Endodermal cell (in vitro differentiated cells): ENCODE data around the gene MGME1. TPM values are rescaled to one million over a fixed set of nuclear protein-coding genes. Genes with fewer than 3 reads are reported as not detected.

Source experiments
- DNase-seq: peaks from one replicate; pipeline ENCODE4 v3.0.0-alpha.2; 2017
- H3K27ac ChIP-seq: 2 replicates; pipeline ENCODE4 v1.5.1; 2013; ENCODE audit warnings: mild to moderate bottlenecking, low read depth, low read length, moderate library complexity
- H3K27me3 ChIP-seq: 2 replicates; pipeline ENCODE4 v1.6.1; 2013; ENCODE audit warnings: mild to moderate bottlenecking, low read length, moderate library complexity; ENCODE audit not compliant: insufficient read depth, control insufficient read depth, poor library complexity, severe bottlenecking
- H3K36me3 ChIP-seq: 2 replicates; pipeline ENCODE4 v1.7.0; 2013; ENCODE audit warnings: mild to moderate bottlenecking, low read length, moderate library complexity; ENCODE audit not compliant: control insufficient read depth, insufficient read depth
- H3K4me1 ChIP-seq: one replicate; pipeline ENCODE4 v1.7.0; 2013; ENCODE audit warnings: low read length; ENCODE audit not compliant: control insufficient read depth, insufficient read depth
- H3K4me3 ChIP-seq: 2 replicates; pipeline ENCODE4 v1.5.1; 2013; ENCODE audit warnings: mild to moderate bottlenecking, low read length, moderate library complexity
- H3K9ac ChIP-seq: 2 replicates; pipeline ENCODE4 v1.6.1; 2013; ENCODE audit warnings: mild to moderate bottlenecking, low read length, moderate library complexity; ENCODE audit not compliant: poor library complexity, severe bottlenecking; ENCODE audit errors: extremely low read depth
- H3K9me3 ChIP-seq: 2 replicates; pipeline ENCODE4 v1.6.1; 2013; ENCODE audit warnings: mild to moderate bottlenecking, low read length, moderate library complexity; ENCODE audit not compliant: control insufficient read depth
- H3K27ac Mint-ChIP-seq: 2 replicates; pipeline ENCODE4 v1.8.0; 2020; ENCODE audit warnings: mixed read lengths
- H3K27me3 Mint-ChIP-seq: 2 replicates; pipeline ENCODE4 v1.8.0; 2021; ENCODE audit warnings: mild to moderate bottlenecking, mixed read lengths; ENCODE audit not compliant: insufficient read depth
- H3K36me3 Mint-ChIP-seq: 2 replicates; pipeline ENCODE4 v1.8.0; 2020; ENCODE audit warnings: low read depth, mixed read lengths
- H3K4me1 Mint-ChIP-seq: 2 replicates; pipeline ENCODE4 v1.8.0; 2020; ENCODE audit warnings: mixed read lengths
- H3K4me3 Mint-ChIP-seq: 2 replicates; pipeline ENCODE4 v1.8.0; 2020; ENCODE audit warnings: mild to moderate bottlenecking, moderate library complexity, mixed read lengths
- H3K9me3 Mint-ChIP-seq: 2 replicates; pipeline ENCODE4 v1.8.0; 2020; ENCODE audit warnings: mild to moderate bottlenecking, mixed read lengths
- CTCF ChIP-seq: fragments of 200-600 bp; sonication (generic); conservative IDR thresholded peaks from 2 replicates; pipeline ENCODE4 v1.5.0; 2021; ENCODE audit warnings: antibody characterized with exemption, mild to moderate bottlenecking
- WGBS, 2 experiments: methylation state at CpG; one replicate each; pipeline versions ENCODE4 v1.1.5 to v1.1.7; 2013; ENCODE audit warnings: missing lambda C conversion rate in 2 of 2, mixed read lengths in 1 of 2; ENCODE audit not compliant: insufficient coverage in 1 of 2, insufficient read length in 1 of 2; 5-methylcytosine and 5-hydroxymethylcytosine counted together
- total RNA-seq, 2 donors: library from RNA; stranded (reverse); fragmentation: NEBNext Ultra II Directional in 1 of 2; extraction: Animal tissue kit (Norgen Biotek cat#: 25700) in 1 of 2; gene quantifications; 2 replicates in 1 of 2; 3 replicates in 1 of 2; pipeline ENCODE4 v1.2.1, GENCODE V29; 2021

MGME1 gene
- total RNA-seq, 2 donors from 2014 or later, result 31.2 to 36.7 TPM

- H3K9ac ChIP-seq, result no peak overlapping the region
- Mint-ChIP-seq H3K27me3 (no peaks in the 10 kb centered on the region), H3K36me3 (peaks cover 18% of the 10 kb centered on the region), H3K9me3 (peaks cover 8% of the 10 kb centered on the region), H3K27ac (no peak overlapping the region), H3K4me1 (peaks cover 13% of the 10 kb centered on the region), H3K4me3 (no peak overlapping the region)
- H3K27ac ChIP-seq, result no peak overlapping the region
- DNase-seq, result no peak
- H3K9me3 ChIP-seq, result no peaks in the 10 kb centered on the region
- WGBS, 2 experiments, result 97 to 98% methylated on average over 11 to 21 of the region's 21 CpGs
- H3K36me3 ChIP-seq, result no peaks in the 10 kb centered on the region
- H3K4me1 ChIP-seq, result no peaks in the 10 kb centered on the region
- no peak for TF ChIP-seq CTCF
- no peak overlapping the region for H3K4me3 ChIP-seq
- no peaks in the 10 kb centered on the region for H3K27me3 ChIP-seq
Measured at GRCh38 chr20:18011951-18012645, 43.3 kb downstream of the MGME1 start.

- Mint-ChIP-seq H3K4me3 (no peak overlapping the region), H3K27me3 (no peaks in the 10 kb centered on the region), H3K9me3 (peaks cover 8% of the 10 kb centered on the region), H3K4me1 (peaks cover 7% of the 10 kb centered on the region), H3K36me3 (peaks cover 18% of the 10 kb centered on the region), H3K27ac (no peak overlapping the region)
- no peak for TF ChIP-seq CTCF
- 94 to 100% methylated on average over 2 of the region's 2 CpGs for WGBS, 2 experiments
- H3K4me3 ChIP-seq, result no peak overlapping the region
- no peaks in the 10 kb centered on the region for H3K9me3 ChIP-seq
- H3K4me1 ChIP-seq, result no peaks in the 10 kb centered on the region
- H3K27me3 ChIP-seq, result no peaks in the 10 kb centered on the region
- H3K27ac ChIP-seq, result no peak overlapping the region
- DNase-seq, result no peak
- no peak overlapping the region for H3K9ac ChIP-seq
- no peaks in the 10 kb centered on the region for H3K36me3 ChIP-seq
Measured at GRCh38 chr20:18012901-18013300, 44.1 kb downstream of the MGME1 start.

- H3K36me3 Mint-ChIP-seq, result peaks cover 23% of the 10 kb centered on the region
- Histone ChIP-seq H3K36me3 (no peaks in the 10 kb centered on the region), H3K4me3 (no peak overlapping the region), H3K27me3 (no peaks in the 10 kb centered on the region), H3K9ac (no peak overlapping the region), H3K27ac (no peak overlapping the region), H3K4me1 (no peaks in the 10 kb centered on the region), H3K9me3 (no peaks in the 10 kb centered on the region)
- H3K27me3 Mint-ChIP-seq, result no peaks in the 10 kb centered on the region
- no peak for DNase-seq
- no peak overlapping the region for H3K4me3 Mint-ChIP-seq
- WGBS, 2 experiments, result 87 to 98% methylated on average over 3 to 6 of the region's 6 CpGs
- H3K27ac Mint-ChIP-seq, result no peak overlapping the region
- no peak for TF ChIP-seq CTCF
- peaks cover 8% of the 10 kb centered on the region for H3K9me3 Mint-ChIP-seq
- H3K4me1 Mint-ChIP-seq, result no peaks in the 10 kb centered on the region
Measured at GRCh38 chr20:18014411-18014810, 45.6 kb downstream of the MGME1 start.
